Right atrium auricular region (tissue), 2 donors: ENCODE measurements around the gene FAF1. TPM values are rescaled to one million over a fixed set of nuclear protein-coding genes. Genes with fewer than 3 reads are reported as not detected.
"Not testable (repeated sequence)": the region's sequence is repeated elsewhere in the genome, so short reads cannot be mapped to it uniquely, and the experiment has no call there.

Experiments
- DNase-seq: peaks from one replicate; pipeline ENCODE4 v3.0.0-alpha.2; 2019; ENCODE audit warnings: low spot score
- H3K27ac ChIP-seq, 2 donors: fragments of 200-600 bp; sonication (generic); 1 replicate in 1 of 2; 2 replicates in 1 of 2; pipeline ENCODE4 v1.5.1; 2016 to 2019
- H3K27me3 ChIP-seq, 2 donors: fragments of 200-600 bp; sonication (generic); one replicate each; pipeline versions ENCODE4 v1.5.1 to v1.6.0; 2017 to 2019
- H3K36me3 ChIP-seq: fragments of 200-600 bp; sonication (generic); one replicate; pipeline ENCODE4 v1.5.1; 2016
- H3K4me1 ChIP-seq, 2 donors: fragments of 200-600 bp; sonication (generic); one replicate each; pipeline versions ENCODE4 v1.5.1 to v1.6.0; 2017 to 2019
- H3K4me3 ChIP-seq, 2 donors: fragments of 200-600 bp; sonication (generic); 1 replicate in 1 of 2; 2 replicates in 1 of 2; pipeline ENCODE4 v1.5.1; 2017 to 2019; ENCODE audit warnings: mild to moderate bottlenecking in 1 of 2, moderate library complexity in 1 of 2
- H3K9me3 ChIP-seq, 2 donors: fragments of 200-600 bp; sonication (generic); one replicate each; pipeline ENCODE4 v1.5.1; 2019
- CTCF ChIP-seq, 2 donors: fragments of 200-600 bp; sonication (generic); IDR thresholded peaks; one replicate each; pipeline ENCODE4 v1.5.1; 2019; ENCODE audit warnings: antibody characterized with exemption in 2 of 2
- total RNA-seq, 2 donors: library from RNA; depleted of rRNA; stranded (reverse); fragments of >200 nt; gene quantifications; one replicate each; pipeline ENCODE4 v1.1.0, GENCODE V29; 2016

The FAF1 gene
- total RNA-seq, 2 donors from 2014 or later, result 36.1 to 68.8 TPM

GRCh38 chr1:50920409-50920808, 39.7 kb downstream of the FAF1 start:
- no peak for DNase-seq
- Histone ChIP-seq H3K36me3 (no peaks in the 10 kb centered on the region), H3K4me3 (no peak overlapping the region), H3K9me3 (peaks cover 0 to 7% of the 10 kb centered on the region in 2 donors), H3K4me1 (peaks cover 0 to 16% of the 10 kb centered on the region in 2 donors), H3K27me3 (no peaks in the 10 kb centered on the region), H3K27ac (no peak overlapping the region)
- TF ChIP-seq CTCF (IDR thresholded peaks at IDR 0.05), result no peak

- H3K4me1 ChIP-seq, result peaks cover 0 to 16% of the 10 kb centered on the region in 2 donors
- no peaks in the 10 kb centered on the region for H3K9me3 ChIP-seq
Observed at GRCh38 chr1:50917138-50918137, 42.6 kb downstream of the FAF1 start.

GRCh38 chr1:50915621-50916020, 44.4 kb downstream of the FAF1 start:
- Histone ChIP-seq H3K4me3 (no peak overlapping the region), H3K4me1 (peaks cover 0 to 16% of the 10 kb centered on the region in 2 donors), H3K27ac (no peak overlapping the region), H3K36me3 (no peaks in the 10 kb centered on the region), H3K9me3 (no peaks in the 10 kb centered on the region), H3K27me3 (no peaks in the 10 kb centered on the region)
- no peak for TF ChIP-seq CTCF (IDR thresholded peaks at IDR 0.05)
- no peak for DNase-seq

More at GRCh38 chr1:50917138-50918137, 42.6 kb downstream of the FAF1 start:
- Histone ChIP-seq H3K36me3 (no peaks in the 10 kb centered on the region), H3K4me3 (no peak overlapping the region), H3K27ac (no peak overlapping the region), H3K27me3 (no peaks in the 10 kb centered on the region)
- no peak for TF ChIP-seq CTCF (IDR thresholded peaks at IDR 0.05)
- no peak for DNase-seq

GRCh38 chr1:50913954-50914353, 46.1 kb downstream of the FAF1 start:
- H3K9me3 ChIP-seq, result no peaks in the 10 kb centered on the region
- no peaks in the 10 kb centered on the region for H3K36me3 ChIP-seq
- no peak overlapping the region for H3K4me3 ChIP-seq
- DNase-seq, result no peak
- H3K27me3 ChIP-seq, result no peaks in the 10 kb centered on the region
- no peak overlapping the region for H3K27ac ChIP-seq
- TF ChIP-seq CTCF (IDR thresholded peaks at IDR 0.05), result no peak
- H3K4me1 ChIP-seq, result peaks cover 0 to 16% of the 10 kb centered on the region in 2 donors

- H3K9me3 ChIP-seq, H3K4me3 ChIP-seq, H3K4me1 ChIP-seq, H3K36me3 ChIP-seq, H3K27me3 ChIP-seq, DNase-seq, H3K27ac ChIP-seq: not testable (repeated sequence)
Observed at GRCh38 chr1:50910356-50910755, 49.7 kb downstream of the FAF1 start.

GRCh38 chr1:50907610-50908009, 52.5 kb downstream of the FAF1 start:
- H3K4me3 ChIP-seq, H3K9me3 ChIP-seq, DNase-seq, H3K4me1 ChIP-seq, H3K36me3 ChIP-seq, H3K27me3 ChIP-seq, H3K27ac ChIP-seq: not testable (repeated sequence)

GRCh38 chr1:50906050-50906449, 54.0 kb downstream of the FAF1 start:
- H3K27ac ChIP-seq, H3K27me3 ChIP-seq, DNase-seq, H3K4me1 ChIP-seq, H3K36me3 ChIP-seq, H3K9me3 ChIP-seq, H3K4me3 ChIP-seq: not testable (repeated sequence)
